Brain microvascular endothelial cell (primary cell): ENCODE measurements around the gene ANKRD24.
"Not testable (repeated sequence)": the region's sequence is repeated elsewhere in the genome, so short reads cannot be mapped to it uniquely, and the experiment has no call there.

Source experiments
- DNase-seq: peaks from one replicate; pipeline ENCODE4 v3.0.0-alpha.2; 2020
- H3K27ac ChIP-seq: fragments of 250-450 bp; sonication (Bioruptor Pico); 2 replicates; pipeline ENCODE4 v1.5.1; 2020; ENCODE audit warnings: mild to moderate bottlenecking, moderate library complexity
- H3K27me3 ChIP-seq: fragments of 250-450 bp; sonication (Bioruptor Pico); replicated peaks from 2 replicates; pipeline ENCODE4 v1.5.1; 2020; ENCODE audit warnings: mild to moderate bottlenecking
- H3K36me3 ChIP-seq: fragments of 250-450 bp; sonication (Bioruptor Pico); replicated peaks from 2 replicates; pipeline ENCODE4 v1.5.1; 2020; ENCODE audit warnings: mild to moderate bottlenecking
- H3K4me3 ChIP-seq: 2 replicates; pipeline ENCODE4 v1.5.1; 2011; ENCODE audit warnings: low read depth, mild to moderate bottlenecking, control low read depth, low read length, moderate library complexity
- in situ Hi-C: cut with HindIII; loops from 2 replicates; pipeline ENCODE4 v1.10.0; 2017; ENCODE audit warnings: low sequenced_read_pairs, low pct_ligation_motif_present
- TF ChIP-seq, protein P1 (sequence below): IDR thresholded peaks from 2 replicates; pipeline ENCODE4 v1.5.1; 2011; ENCODE audit warnings: low read depth, mild to moderate bottlenecking, moderate library complexity, low read length, control low read depth, inconsistent platforms; ENCODE audit errors: missing control alignments

The ANKRD24 gene

DNA sequence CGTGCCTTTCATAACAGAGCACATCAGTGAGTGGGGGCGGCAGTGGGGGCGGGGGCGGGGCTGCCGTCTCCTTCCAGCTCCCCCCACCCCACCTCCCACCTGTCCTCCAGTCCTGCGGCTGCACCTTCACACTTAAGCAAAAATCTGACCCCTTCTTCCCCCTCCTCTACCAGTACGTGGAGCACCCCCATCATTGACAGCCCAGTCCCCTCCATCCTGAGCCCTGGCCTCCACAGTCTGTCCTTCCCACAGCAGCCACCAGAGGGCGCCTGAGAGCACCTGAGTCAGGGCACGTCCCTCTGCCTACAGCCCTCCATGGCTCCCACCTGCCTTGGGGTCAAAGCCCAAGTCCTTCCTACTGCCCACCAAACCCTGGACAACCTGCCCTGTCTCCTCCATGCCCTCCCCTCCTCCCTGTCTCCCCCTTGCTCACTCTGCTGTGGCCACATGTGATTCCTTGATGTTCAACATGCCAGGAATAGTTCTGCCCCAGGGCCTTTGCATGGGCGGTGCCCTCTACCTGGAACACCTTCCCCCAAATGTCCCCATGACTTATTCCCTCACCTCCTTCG, 50.9 kb downstream of the ANKRD24 start:
- TF ChIP-seq, protein P1, sequence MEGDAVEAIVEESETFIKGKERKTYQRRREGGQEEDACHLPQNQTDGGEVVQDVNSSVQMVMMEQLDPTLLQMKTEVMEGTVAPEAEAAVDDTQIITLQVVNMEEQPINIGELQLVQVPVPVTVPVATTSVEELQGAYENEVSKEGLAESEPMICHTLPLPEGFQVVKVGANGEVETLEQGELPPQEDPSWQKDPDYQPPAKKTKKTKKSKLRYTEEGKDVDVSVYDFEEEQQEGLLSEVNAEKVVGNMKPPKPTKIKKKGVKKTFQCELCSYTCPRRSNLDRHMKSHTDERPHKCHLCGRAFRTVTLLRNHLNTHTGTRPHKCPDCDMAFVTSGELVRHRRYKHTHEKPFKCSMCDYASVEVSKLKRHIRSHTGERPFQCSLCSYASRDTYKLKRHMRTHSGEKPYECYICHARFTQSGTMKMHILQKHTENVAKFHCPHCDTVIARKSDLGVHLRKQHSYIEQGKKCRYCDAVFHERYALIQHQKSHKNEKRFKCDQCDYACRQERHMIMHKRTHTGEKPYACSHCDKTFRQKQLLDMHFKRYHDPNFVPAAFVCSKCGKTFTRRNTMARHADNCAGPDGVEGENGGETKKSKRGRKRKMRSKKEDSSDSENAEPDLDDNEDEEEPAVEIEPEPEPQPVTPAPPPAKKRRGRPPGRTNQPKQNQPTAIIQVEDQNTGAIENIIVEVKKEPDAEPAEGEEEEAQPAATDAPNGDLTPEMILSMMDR = peak; percentile 87
- no peaks in the 10 kb centered on the region for H3K27me3 ChIP-seq
- H3K4me3 ChIP-seq = no peak overlapping the region
- in situ Hi-C loops = no loop called here
- H3K36me3 ChIP-seq = no peaks in the 10 kb centered on the region
- DNase-seq = peak; percentile 32
- H3K27ac ChIP-seq = no peak overlapping the region

DNA sequence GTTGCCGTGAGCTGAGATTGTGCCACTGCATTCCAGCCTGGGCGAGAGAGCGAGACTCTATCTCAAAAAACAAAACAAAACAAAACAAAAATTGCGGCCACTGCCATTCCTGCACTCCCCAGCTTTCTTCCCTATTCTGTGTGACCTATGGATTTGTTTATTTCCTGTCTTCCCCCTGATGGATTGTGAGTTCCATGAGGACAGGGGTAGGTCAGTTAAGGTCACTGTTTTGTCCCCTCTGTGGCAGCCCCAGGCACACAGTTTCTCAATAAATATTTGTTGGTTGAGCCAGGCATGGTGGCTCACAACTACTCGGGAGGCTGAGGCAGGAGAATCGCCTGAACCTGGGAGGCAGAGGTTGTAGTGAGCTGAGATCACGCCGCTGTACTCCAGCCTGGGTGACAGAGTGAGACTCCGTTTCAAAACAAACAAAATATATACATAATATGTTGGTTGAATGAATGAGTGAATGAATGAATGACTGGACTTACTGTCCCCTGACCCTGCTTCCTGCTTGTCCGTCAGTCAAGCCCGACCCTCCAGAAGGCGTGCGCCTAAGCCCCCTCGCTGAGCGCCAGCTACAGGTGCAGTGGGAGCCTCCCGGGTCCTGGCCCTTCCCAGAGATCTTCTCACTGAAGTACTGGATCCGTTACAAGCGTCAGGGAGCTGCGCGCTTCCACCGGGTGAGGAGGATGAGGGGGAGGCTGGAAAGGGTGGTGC, 51.8 kb downstream of the ANKRD24 start:
- in situ Hi-C loops = no loop called here
- Histone ChIP-seq H3K4me3 (no peak overlapping the region), H3K27ac (no peak overlapping the region), H3K27me3 (no peaks in the 10 kb centered on the region), H3K36me3 (no peaks in the 10 kb centered on the region)
- TF ChIP-seq, protein P1 = no peak
- DNase-seq = no peak

DNA sequence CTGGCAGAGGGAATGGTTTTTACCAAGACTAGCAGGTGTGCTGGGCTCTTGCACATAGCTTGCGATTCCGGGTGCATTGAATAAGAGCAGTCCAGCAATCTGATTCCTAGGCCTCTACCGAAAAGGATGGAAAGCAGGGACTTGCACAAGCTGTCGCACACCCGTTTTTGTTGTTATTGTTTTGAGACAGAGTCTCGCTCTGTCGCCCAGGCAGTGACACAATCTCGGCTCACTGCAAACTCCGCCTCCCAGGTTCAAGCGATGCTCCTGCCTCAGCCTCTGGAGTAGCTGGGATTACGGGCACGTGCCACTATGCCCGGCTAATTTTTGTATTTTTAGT, 52.3 kb downstream of the ANKRD24 start:
- H3K36me3 ChIP-seq = no peaks in the 10 kb centered on the region
- H3K27me3 ChIP-seq = no peaks in the 10 kb centered on the region

DNA sequence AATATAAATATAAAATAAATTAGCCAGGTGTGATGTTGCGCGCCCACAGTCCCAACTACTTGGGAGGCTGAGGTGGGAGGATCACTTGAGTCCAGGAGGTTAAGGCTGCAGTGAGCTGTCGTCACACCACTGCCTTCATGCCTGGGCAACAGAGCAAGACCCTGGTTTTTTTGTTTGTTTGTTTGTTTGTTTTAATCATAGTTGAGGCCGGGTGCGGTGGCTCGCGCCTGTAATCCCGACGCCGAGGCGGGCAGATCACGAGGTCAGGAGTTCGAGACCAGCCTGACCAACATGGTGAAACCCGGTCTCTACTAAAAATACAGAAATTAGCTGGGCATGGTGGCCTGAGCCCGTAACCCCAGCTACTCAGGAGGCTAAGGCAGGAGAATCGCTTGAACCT, 55.0 kb downstream of the ANKRD24 start:
- H3K27me3 ChIP-seq, DNase-seq, H3K36me3 ChIP-seq, H3K4me3 ChIP-seq, H3K27ac ChIP-seq, in situ Hi-C loops: not testable (repeated sequence)

More for the DNA sequence above, 52.3 kb downstream of the ANKRD24 start:
- in situ Hi-C loops = no loop called here
- TF ChIP-seq, protein P1 = no peak
- Histone ChIP-seq H3K4me3 (no peak overlapping the region), H3K27ac (no peak overlapping the region)
- no peak for DNase-seq

DNA sequence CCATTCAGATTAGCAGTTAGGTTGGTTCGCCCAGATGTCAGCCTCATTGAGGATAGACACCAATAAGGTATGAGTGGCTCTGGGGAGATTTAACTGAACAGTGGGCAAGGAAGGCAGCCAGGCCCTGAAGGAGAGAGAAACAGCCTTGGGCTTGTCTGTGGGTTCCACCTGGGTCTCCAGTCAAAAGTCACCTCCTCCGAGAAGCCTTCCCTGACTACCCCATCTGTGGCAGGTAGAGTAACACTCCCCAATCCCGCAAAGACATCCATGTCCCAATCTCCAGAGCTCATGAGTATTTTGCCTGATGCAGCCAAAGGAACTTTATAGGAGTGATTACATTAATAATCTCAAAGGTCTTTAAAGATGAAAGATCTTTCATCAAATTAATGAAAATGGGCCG, 56.3 kb downstream of the ANKRD24 start:
- no peaks in the 10 kb centered on the region for H3K27me3 ChIP-seq
- TF ChIP-seq, protein P1 = no peak
- H3K4me3 ChIP-seq = no peak overlapping the region
- in situ Hi-C loops = no loop called here
- no peak overlapping the region for H3K27ac ChIP-seq
- DNase-seq = no peak
- no peaks in the 10 kb centered on the region for H3K36me3 ChIP-seq

DNA sequence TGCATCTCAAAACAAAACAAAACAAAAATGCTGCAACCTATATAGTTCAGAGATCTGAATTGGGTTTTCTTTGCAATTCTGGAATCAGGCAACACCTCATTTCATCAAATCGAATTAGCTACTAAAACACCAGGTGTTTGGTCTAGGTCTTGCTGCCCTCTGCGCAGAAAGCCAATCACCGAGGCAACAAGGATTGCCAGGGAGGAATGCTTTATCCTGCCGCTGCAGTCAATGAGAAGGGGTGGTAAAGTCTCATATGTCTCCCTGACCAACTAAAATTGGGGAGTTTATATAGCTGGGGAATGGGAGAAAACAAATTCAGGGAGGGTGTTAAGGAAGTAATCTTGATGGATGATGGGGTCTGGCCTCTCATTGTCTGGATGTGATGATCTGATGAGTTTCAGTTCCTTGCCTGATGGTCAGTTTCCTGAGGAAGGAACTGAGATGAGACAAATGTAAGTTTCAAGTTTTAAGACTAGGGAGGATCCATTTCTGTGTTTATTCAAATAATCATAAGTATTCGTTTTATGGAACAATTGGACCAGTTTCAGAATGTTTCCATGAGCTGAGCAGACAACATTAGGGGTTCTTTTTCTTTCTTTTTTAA, 59.4 kb downstream of the ANKRD24 start:
- TF ChIP-seq, protein P1 = no peak
- Histone ChIP-seq H3K27ac (no peak overlapping the region), H3K36me3 (no peaks in the 10 kb centered on the region), H3K27me3 (no peaks in the 10 kb centered on the region), H3K4me3 (no peak overlapping the region)
- DNase-seq = no peak
- in situ Hi-C loops = no loop called here

DNA sequence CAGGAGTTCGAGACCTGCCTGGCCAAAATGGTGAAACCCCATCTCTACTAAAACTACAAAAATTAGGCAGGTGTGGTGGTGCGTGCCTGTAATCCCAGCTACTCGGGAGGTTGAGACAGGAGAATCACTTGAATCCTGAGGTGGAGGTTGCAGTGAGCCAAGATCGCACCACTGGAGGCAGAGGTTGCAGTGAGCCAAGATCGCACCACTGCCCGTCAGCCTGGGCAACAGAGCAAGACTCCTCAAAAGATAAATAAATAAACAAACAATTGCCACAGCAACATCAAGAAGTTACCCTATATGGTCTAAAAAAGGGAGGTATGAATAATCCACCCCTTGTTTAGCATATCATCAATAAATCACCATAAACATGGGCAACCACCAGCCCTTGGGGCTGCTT, 63.4 kb downstream of the ANKRD24 start:
- in situ Hi-C loops, H3K4me3 ChIP-seq, H3K27ac ChIP-seq, DNase-seq, H3K27me3 ChIP-seq: not testable (repeated sequence)
- H3K36me3 ChIP-seq = peaks cover 10% of the 10 kb centered on the region
